Nephron (organoid): ENCODE data around the gene BRINP2.
A peak's percentile ranks its signal among the peaks of the same experiment; 100 is the strongest.

Source experiments
- H3K27ac Mint-ChIP-seq, 3 experiments: 2 replicates each; pipeline ENCODE4 v1.8.0; 2020; ENCODE audit warnings: mixed read lengths in 3 of 3, mild to moderate bottlenecking in 2 of 3, moderate library complexity in 1 of 3
- H3K27me3 Mint-ChIP-seq: 2 replicates; pipeline ENCODE4 v1.8.0; 2021; ENCODE audit warnings: low read depth, mild to moderate bottlenecking, moderate library complexity, mixed read lengths
- H3K36me3 Mint-ChIP-seq: 2 replicates; pipeline ENCODE4 v1.8.0; 2020; ENCODE audit warnings: low read depth, mixed read lengths
- H3K4me1 Mint-ChIP-seq: 2 replicates; pipeline ENCODE4 v1.8.0; 2020; ENCODE audit warnings: mixed read lengths
- H3K4me3 Mint-ChIP-seq, 3 experiments: 2 replicates each; pipeline ENCODE4 v1.8.0; 2020; ENCODE audit warnings: mild to moderate bottlenecking in 3 of 3, mixed read lengths in 3 of 3, moderate library complexity in 2 of 3
- H3K9me3 Mint-ChIP-seq: 2 replicates; pipeline ENCODE4 v1.8.0; 2020; ENCODE audit warnings: mixed read lengths
- TF ChIP-seq, protein P1 (sequence below), 3 experiments: fragments of 200-600 bp; sonication (generic); IDR thresholded peaks; one replicate each; pipeline ENCODE4 v1.5.0; 2021; ENCODE audit warnings: antibody characterized with exemption in 3 of 3; ENCODE audit not compliant: unreplicated experiment in 3 of 3

BRINP2 gene

DNA sequence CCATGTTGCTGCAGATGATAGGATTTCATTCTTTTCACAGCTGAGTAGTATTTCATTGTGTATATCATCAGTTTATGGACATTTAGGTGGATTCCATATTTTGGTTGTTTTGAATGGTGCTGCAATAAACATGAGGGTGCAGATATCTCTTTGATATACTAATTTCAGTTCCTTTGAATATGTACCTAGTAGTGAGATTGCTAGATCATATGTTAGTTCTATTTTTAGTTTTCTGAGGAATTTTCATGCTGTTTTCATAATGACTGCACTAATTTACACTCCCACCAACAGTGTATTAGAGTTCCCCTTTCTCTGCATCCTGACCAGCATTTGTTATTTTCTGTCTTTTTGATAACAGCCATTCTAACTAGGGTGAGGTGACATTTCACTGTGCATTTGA lies 82.1 kb downstream of the BRINP2 start:
- H3K4me3 Mint-ChIP-seq: no peak overlapping the region
- H3K36me3 Mint-ChIP-seq: no peaks in the 10 kb centered on the region
- no peaks in the 10 kb centered on the region for H3K27me3 Mint-ChIP-seq
- TF ChIP-seq, protein P1, sequence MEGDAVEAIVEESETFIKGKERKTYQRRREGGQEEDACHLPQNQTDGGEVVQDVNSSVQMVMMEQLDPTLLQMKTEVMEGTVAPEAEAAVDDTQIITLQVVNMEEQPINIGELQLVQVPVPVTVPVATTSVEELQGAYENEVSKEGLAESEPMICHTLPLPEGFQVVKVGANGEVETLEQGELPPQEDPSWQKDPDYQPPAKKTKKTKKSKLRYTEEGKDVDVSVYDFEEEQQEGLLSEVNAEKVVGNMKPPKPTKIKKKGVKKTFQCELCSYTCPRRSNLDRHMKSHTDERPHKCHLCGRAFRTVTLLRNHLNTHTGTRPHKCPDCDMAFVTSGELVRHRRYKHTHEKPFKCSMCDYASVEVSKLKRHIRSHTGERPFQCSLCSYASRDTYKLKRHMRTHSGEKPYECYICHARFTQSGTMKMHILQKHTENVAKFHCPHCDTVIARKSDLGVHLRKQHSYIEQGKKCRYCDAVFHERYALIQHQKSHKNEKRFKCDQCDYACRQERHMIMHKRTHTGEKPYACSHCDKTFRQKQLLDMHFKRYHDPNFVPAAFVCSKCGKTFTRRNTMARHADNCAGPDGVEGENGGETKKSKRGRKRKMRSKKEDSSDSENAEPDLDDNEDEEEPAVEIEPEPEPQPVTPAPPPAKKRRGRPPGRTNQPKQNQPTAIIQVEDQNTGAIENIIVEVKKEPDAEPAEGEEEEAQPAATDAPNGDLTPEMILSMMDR (IDR thresholded peaks at IDR 0.05; ENCODE audit: unreplicated experiment in 3 of 3): no peak
- peaks cover 22% of the 10 kb centered on the region for H3K4me1 Mint-ChIP-seq
- H3K27ac Mint-ChIP-seq: no peak overlapping the region
- H3K9me3 Mint-ChIP-seq: no peaks in the 10 kb centered on the region

DNA sequence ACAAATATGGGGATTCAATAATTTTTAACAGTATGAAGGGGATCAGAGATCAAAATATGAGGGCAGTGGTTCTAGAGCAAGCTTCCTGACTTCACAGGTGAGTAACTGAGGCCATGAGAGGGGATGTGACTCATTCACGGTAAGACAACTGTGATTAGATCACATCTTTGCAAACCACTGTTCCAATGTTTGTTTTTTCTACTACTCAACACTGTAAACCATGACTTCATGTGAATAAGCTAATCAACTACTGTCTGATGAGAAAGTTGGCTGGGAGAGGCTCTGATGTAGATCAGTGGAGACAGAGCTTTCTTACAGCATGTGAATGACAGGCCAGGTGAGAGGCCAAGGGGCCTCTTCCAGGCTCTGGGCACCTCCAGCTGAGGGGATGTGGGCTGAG lies 84.7 kb downstream of the BRINP2 start:
- Mint-ChIP-seq H3K4me3 (no peak overlapping the region), H3K9me3 (no peaks in the 10 kb centered on the region), H3K27me3 (no peaks in the 10 kb centered on the region), H3K4me1 (peaks cover 22% of the 10 kb centered on the region), H3K36me3 (no peaks in the 10 kb centered on the region), H3K27ac (no peak overlapping the region)
- TF ChIP-seq, protein P1 (IDR thresholded peaks at IDR 0.05; ENCODE audit: unreplicated experiment in 3 of 3): no peak

DNA sequence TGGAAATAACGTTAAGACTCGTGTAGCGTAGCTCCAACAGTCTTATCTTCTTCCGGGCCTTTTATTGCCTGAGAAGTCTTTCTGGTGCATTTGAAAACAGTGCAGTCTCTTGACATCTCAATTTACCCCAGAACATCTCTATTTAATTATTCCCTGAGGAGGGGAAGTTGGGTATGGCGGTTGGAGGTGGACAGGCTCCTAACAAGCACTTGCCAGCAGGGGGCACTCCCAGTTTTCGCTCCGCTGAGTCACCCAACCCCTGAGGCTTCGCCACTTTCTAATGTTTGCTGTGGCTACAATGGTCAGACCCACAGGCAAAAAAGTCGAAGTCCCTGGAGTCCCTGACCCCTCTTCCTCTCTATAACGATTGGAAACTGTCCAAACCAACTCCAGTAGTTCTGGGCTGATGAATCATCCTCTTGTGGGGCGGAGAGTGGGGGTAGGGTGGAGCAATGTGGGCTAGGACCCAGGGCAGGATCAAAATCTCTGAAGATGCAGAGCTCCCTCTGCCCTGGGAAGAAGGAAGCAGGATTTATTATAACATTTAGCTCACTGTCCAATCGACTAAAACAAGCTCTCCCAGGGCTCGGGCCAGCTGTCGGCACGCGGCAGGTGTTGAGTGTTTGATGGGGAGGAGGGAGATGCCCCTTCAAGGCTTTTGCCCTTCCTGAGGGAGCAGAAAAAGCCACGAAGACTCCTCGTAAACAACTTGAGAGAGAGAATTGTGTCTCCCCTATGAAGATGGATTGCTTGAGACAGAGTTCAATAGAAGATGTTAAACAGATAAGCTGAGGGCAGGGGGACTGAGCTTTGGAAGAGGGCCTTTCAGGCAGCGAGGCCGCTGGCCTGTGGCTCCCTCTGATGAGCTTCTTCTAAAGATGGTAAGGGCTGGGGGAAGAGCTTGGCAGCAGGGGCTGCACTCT lies 85.7 kb downstream of the BRINP2 start:
- no peaks in the 10 kb centered on the region for H3K36me3 Mint-ChIP-seq
- peak overlapping the region; percentile 26 to 73 (median 40) for H3K4me3 Mint-ChIP-seq
- peak overlapping the region; percentile 4 to 58 (median 57) for H3K27ac Mint-ChIP-seq
- TF ChIP-seq, protein P1 (IDR thresholded peaks at IDR 0.05; ENCODE audit: unreplicated experiment in 3 of 3): peak; percentile 40 to 51 (median 41)
- no peaks in the 10 kb centered on the region for H3K9me3 Mint-ChIP-seq
- no peaks in the 10 kb centered on the region for H3K27me3 Mint-ChIP-seq
- peaks cover 22% of the 10 kb centered on the region for H3K4me1 Mint-ChIP-seq

DNA sequence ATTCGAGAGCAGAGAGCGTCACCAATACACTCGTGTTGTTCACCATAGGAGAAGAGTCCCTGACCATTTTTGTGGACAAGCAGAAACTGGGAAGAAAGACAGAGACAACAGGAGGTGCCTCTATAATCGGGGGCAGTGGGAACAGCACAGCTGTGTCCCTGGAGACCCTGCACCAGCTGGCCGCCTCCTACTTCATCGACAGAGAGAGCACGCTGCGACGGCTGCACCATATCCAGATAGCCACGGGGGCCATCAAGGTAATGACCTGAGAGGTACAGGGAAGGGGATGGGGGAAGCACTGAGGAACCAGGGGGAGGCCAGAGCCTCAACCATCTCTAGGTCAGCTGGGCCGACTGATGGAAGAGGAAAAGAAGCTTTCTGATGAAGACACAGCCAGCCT lies 86.4 kb downstream of the BRINP2 start:
- Mint-ChIP-seq H3K4me1 (peaks cover 22% of the 10 kb centered on the region), H3K27me3 (no peaks in the 10 kb centered on the region), H3K36me3 (no peaks in the 10 kb centered on the region), H3K9me3 (no peaks in the 10 kb centered on the region), H3K27ac (peak overlapping the region; percentile 4 to 58 (median 57)), H3K4me3 (peak overlapping the region in 2 of 3 experiments; percentile 40 to 73)
- TF ChIP-seq, protein P1 (IDR thresholded peaks at IDR 0.05; ENCODE audit: unreplicated experiment in 3 of 3): no peak

DNA sequence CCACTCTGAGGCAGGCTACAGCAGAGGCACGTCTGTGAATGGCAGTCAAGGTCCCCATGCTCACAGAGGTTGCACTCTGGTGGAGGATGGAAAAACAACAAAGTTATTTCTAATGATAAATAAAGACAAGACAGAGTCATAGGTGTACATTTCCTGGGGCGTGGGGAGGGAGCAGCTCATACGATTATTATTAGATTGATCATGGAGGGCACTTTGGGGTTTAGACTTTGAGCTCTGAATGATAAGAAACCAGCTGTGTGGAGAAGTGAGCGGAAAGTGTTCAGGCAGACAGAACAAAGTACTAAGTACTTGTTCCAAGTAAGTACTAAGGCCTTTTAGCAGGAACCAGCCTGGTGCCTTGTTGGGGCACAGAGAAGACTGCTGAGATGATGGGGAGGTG lies 86.8 kb downstream of the BRINP2 start:
- Mint-ChIP-seq H3K27me3 (no peaks in the 10 kb centered on the region), H3K9me3 (no peaks in the 10 kb centered on the region)

More for the DNA sequence above, 86.8 kb downstream of the BRINP2 start:
- TF ChIP-seq, protein P1 (IDR thresholded peaks at IDR 0.05; ENCODE audit: unreplicated experiment in 3 of 3): no peak
- Mint-ChIP-seq H3K4me3 (peak overlapping the region; percentile 0 to 73 (median 40)), H3K27ac (no peak overlapping the region), H3K36me3 (no peaks in the 10 kb centered on the region), H3K4me1 (peaks cover 22% of the 10 kb centered on the region)
